CD4-positive, alpha-beta T cell treated with Interleukin-4 for 1 hour (primary cell): ENCODE results near the gene PID1.

ENCODE experiments used
- DNase-seq, 2 donors: peaks; one replicate each; pipeline ENCODE4 v3.0.0-alpha.2; 2020 to 2022

The PID1 gene, protein sequence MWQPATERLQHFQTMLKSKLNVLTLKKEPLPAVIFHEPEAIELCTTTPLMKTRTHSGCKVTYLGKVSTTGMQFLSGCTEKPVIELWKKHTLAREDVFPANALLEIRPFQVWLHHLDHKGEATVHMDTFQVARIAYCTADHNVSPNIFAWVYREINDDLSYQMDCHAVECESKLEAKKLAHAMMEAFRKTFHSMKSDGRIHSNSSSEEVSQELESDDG

DNA sequence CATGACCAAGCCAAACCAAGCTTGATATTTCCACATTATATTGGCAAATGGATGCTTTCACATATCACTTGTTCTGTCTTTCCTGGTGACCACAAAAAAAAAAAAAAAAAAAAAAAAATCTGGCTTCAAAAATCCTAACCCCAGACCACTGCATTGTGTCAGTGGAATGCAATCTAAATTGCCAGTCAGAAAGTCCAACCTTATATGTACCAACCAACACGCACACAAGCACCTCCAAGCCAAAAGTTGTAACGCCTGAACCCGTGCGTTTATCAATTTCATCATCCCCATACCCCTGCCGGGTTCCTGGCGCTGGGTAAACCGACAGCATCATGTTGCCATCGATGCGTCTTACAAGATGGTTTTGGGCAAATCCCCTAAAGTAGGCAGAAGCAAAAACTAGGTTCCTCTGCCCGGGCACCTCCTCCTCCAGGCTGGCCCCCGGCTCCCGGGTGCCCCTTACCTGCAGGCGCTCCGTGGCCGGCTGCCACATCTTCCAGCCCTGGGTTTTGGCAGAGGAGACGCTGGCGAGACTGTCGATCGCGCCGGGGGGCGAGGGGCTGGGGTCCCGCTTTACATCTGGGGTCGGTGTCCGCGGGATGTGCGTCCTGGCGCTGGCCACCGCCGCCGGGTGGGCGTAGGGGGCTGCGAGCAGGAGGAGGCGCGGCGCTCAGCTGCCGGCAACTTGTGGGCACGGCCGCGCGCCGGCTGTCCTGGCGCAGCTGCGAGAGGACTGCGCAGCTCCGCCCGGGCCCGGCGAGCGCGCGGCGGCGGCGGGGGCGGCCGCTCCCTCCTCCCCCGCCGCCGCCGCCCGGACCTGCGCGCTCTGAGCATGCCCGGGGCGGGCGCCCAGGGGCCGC, at the start of gene PID1:
PID1 (minus strand) TSS at position 737 of the 860 bp plus-strand sequence; CDS start at position 493, 244 bp downstream.
- DNase-seq = no peak

GRCh38 chr2:229319558-229319957, 48.5 kb upstream of the PID1 start:
- no peak for DNase-seq

DNA sequence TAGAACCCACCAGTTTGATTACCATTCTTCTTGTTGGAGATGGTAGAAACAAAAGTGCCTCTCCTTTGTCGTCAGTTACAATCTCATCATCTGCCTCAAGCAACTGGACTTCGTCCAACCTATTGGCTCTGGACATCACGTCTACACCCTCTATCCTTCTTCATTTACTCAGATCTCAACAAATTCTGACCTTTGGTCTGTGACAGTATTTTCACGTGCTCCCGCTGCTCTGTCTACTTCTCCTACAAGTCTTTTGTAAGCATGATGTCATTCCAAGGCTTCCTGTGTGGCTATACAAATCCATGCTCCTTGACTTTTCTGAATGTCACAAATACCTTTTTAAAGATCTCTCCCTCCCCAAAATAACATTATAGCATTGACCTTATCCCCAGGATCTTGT, 43.0 kb upstream of the PID1 start:
- no peak for DNase-seq

- peak in 1 of 2 donors; percentile 12 for DNase-seq
Measured at GRCh38 chr2:229313591-229313990, 42.5 kb upstream of the PID1 start.

- DNase-seq = no peak
Measured at GRCh38 chr2:229301237-229301636, 30.1 kb upstream of the PID1 start.

GRCh38 chr2:229300790-229301189, 29.7 kb upstream of the PID1 start:
- DNase-seq = peak in 1 of 2 donors; percentile 2

DNA sequence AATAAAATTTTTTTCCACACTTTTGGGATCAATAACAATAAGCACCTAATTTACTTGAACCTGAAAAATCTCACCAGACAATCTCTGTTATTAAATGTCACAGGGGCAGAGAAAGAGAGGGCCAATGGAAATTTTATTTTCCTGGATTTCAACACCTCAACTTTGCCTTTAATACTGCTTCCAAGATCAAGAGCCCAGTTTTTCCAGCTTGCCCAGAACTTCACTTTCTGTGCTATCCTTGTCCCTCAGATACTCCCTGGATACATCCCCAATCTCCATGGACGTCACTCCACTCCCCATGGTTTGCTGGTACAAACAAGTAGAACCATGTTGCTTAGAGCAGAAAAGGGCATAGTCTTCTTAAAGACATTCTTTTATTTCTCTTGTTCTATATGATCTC, 29.3 kb upstream of the PID1 start:
- DNase-seq = no peak

GRCh38 chr2:229297247-229297646, 26.2 kb upstream of the PID1 start:
- DNase-seq = peak in 1 of 2 donors; percentile 33

- DNase-seq = no peak
Measured at GRCh38 chr2:229296536-229296935, 25.4 kb upstream of the PID1 start.

GRCh38 chr2:229296016-229296415, 24.9 kb upstream of the PID1 start:
- no peak for DNase-seq

DNA sequence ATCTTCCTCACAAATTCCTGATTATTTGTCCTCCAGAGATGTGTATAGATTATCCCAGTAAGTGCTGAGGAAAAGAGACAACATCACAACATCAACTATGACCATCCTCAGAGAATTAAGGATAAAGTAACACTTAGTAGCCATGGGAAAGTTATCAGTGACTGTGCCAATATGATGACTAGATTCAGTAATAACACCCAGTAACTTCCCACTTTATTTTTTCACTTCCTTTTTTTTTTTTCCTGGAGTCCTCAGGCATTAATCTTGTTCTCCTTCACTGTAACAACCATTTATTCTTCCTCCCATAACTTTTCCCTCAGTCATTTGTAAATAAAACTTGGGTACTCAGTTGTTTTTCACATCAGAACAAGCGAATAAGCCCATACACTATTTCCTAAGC, 16.7 kb upstream of the PID1 start:
- DNase-seq = no peak

- DNase-seq = peak in 1 of 2 donors; percentile 69
Measured at GRCh38 chr2:229282758-229283546, 11.9 kb upstream of the PID1 start.

DNA sequence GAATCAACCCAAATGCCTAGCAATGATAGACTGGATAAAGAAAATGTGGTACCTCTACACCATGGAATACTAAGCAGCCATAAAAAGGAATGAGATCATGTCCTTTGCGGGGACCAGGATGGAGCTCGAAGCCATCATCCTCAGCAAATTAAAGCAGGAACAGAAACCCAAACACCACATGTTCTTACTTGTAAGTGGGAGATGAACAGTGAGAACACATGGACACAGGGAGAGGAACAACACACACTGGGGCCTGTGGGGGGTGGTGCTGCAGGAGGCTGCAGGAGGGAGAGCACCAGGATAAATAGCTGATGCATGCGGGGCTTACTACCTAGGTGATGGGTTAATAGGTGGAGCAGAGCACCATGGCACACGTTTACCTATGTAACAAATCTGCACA, 8.4 kb upstream of the PID1 start:
- no peak for DNase-seq

- DNase-seq = no peak
Measured at GRCh38 chr2:229275506-229275905, 4.4 kb upstream of the PID1 start.

- peak in 1 of 2 donors; percentile 4 for DNase-seq
Measured at GRCh38 chr2:229273723-229274338, 2.7 kb upstream of the PID1 start.

DNA sequence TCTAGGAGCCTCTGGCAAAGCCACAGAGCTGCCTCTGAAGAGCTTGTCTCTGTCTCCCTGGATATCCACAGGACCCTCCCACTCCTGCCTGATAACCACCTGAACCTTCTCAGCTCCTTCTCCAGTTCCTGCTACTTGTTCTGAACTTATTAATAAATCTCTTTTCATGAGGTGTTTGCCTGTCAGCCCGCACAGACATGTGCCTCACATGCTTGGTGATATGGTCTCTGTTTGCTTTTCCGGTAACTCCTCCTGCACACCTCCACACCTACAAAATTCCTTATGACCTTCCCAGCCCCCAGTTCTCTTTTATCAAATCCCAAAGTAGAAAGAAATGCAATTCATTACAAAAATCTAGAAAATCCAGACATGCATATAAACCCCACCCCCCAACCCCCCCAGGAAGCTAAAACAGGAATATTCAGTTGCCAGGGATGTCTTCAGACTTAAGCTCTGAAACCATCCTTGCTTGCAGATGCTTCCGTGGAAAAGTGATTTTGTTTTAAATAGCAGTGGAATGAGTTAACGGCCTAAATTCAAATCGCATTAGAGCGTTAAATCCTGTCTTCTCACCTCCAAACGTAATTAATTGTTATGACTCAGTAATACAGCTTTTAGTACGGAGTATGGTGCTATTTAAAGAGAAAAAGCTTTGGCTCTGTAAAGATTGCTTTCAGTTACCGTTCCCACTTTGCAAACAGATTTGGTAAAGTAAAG, 2.1 kb upstream of the PID1 start:
- no peak for DNase-seq

DNA sequence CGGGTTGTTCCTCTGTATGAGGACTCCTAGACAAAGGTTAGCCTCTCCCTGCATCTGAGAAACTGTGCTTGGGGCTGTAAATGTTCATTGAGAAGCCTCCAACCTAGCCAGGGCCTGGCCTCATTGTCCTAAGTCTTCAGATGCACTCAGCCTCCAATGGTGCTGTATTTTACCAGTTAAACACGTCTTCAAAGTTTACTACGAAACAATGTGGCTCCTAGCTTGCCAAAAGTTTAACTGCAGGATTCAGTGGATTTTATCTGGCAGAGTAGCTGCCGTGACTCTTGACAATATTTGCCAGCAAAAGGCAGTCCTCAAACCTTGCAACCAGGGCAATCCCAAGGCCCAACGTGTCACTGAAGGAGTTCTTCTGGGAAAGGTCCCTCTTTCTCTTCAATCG, 1.1 kb downstream of the PID1 start:
- DNase-seq = no peak

GRCh38 chr2:229269146-229269545, 1.9 kb downstream of the PID1 start:
- no peak for DNase-seq

DNA sequence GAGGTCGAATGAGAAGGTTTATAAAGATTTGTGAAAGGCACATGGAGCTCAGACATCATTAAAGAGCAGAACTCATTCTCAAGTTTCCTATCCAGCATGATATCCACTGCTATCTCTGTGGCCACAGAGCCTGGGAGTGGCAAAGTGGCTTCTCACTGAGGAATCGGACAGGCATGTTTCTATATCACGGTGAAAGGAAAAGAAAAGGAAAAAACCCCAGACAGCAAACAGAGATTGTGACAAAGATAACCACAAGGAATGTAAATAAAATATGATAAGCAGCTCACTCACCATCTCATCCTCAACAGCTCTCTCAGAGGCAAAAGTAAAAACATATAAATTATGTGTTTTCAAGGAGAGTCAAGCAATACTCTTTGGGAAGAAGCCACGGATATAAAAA, 2.5 kb downstream of the PID1 start:
- no peak for DNase-seq

DNA sequence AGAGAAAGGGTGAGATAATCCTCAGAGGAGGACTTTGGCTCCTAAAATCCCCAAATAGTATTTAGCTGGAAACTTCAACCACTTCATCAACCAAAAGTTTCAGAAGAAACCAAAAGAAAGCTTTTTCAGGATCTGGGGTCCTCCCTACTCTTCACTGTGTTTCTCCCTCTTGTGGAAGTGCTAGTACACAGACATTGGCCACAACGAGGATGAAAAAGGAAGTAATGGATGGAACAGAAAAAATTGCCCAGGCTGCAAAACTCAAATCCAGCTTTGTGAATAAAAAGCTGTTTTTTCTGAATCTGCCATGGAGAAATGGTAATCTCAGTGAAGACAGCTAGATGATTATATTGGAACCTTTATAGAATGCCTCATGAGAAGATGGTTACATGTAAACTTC, 4.0 kb downstream of the PID1 start:
- no peak for DNase-seq

GRCh38 chr2:229265727-229266126, 5.4 kb downstream of the PID1 start:
- no peak for DNase-seq

GRCh38 chr2:229261599-229261998, 9.5 kb downstream of the PID1 start:
- no peak for DNase-seq
